Colonic mucosa (tissue), 4 donors: Measurements from ENCODE around the gene TCF7L1. TPM values are rescaled to one million over a fixed set of nuclear protein-coding genes. Genes with fewer than 3 reads are reported as not detected.

ENCODE experiments used
- DNase-seq: peaks from one replicate; pipeline ENCODE4 v3.0.0-alpha.2; 2020
- H3K27ac ChIP-seq: fragments of 200-600 bp; one replicate; pipeline ENCODE4 v1.8.0; 2021
- H3K27me3 ChIP-seq: fragments of 200-600 bp; one replicate; pipeline ENCODE4 v1.8.0; 2021
- H3K36me3 ChIP-seq: fragments of 200-600 bp; one replicate; pipeline ENCODE4 v1.8.0; 2021
- H3K4me1 ChIP-seq: fragments of 200-600 bp; one replicate; pipeline ENCODE4 v1.8.0; 2021; ENCODE audit warnings: mild to moderate bottlenecking
- H3K4me3 ChIP-seq: fragments of 200-600 bp; one replicate; pipeline ENCODE4 v1.8.0; 2021
- H3K9ac ChIP-seq, 2 donors: one replicate each; pipeline ENCODE4 v1.7.0; 2013; ENCODE audit warnings: control low read depth in 2 of 2, low read depth in 2 of 2, low read length in 2 of 2
- H3K9me3 ChIP-seq: fragments of 200-600 bp; one replicate; pipeline ENCODE4 v1.8.0; 2021
- CTCF ChIP-seq: fragments of 200-600 bp; IDR thresholded peaks from one replicate; pipeline ENCODE4 v1.8.0; 2022; ENCODE audit warnings: antibody characterized with exemption, mild to moderate bottlenecking
- intact Hi-C: fragments of 100-400 bp; cut with DNase I; formaldehyde crosslinking; loops from one replicate; pipeline ENCODE4 v1.14.1; 2022
- total RNA-seq, 2 donors: library from RNA; stranded (reverse); fragmentation: NEBNext Ultra II Directional in 1 of 2; extraction: Animal tissue kit (Norgen Biotek cat#: 25700) in 1 of 2; gene quantifications; one replicate each; pipeline ENCODE4 v1.2.1, GENCODE V29; 2021
- donor health status: healthy.
- donor health status: DM: no; HTN: no; CAD: no.
- donor health status: DM: no; HTN: no; CAD: no.

The TCF7L1 gene
- total RNA-seq, 2 donors from 2014 or later, result 0.99 to 3.2 TPM

GRCh38 chr2:85158559-85159273, 25.5 kb downstream of the TCF7L1 start:
- Histone ChIP-seq H3K9me3 (no peaks in the 10 kb centered on the region), H3K27me3 (no peaks in the 10 kb centered on the region), H3K27ac (no peak overlapping the region), H3K36me3 (no peaks in the 10 kb centered on the region), H3K4me3 (no peak overlapping the region), H3K9ac (no peak overlapping the region), H3K4me1 (no peaks in the 10 kb centered on the region)
- no peak for TF ChIP-seq CTCF
- no peak for DNase-seq
- intact Hi-C loops, result no loop called here

- no peak for TF ChIP-seq CTCF
- no peak for DNase-seq
- no peak overlapping the region for H3K4me3 ChIP-seq
- no peak overlapping the region for H3K27ac ChIP-seq
- no peaks in the 10 kb centered on the region for H3K27me3 ChIP-seq
- no peak overlapping the region for H3K9ac ChIP-seq
- H3K36me3 ChIP-seq, result no peaks in the 10 kb centered on the region
- H3K4me1 ChIP-seq, result no peaks in the 10 kb centered on the region
- no peaks in the 10 kb centered on the region for H3K9me3 ChIP-seq
- intact Hi-C loops, result no loop called here
Observed at GRCh38 chr2:85159589-85159988, 26.4 kb downstream of the TCF7L1 start.

- no peaks in the 10 kb centered on the region for H3K9me3 ChIP-seq
- H3K4me3 ChIP-seq, result no peak overlapping the region
- DNase-seq, result no peak
- H3K36me3 ChIP-seq, result no peaks in the 10 kb centered on the region
- intact Hi-C loops, result no loop called here
- H3K27ac ChIP-seq, result no peak overlapping the region
- H3K27me3 ChIP-seq, result no peaks in the 10 kb centered on the region
- TF ChIP-seq CTCF, result no peak
- H3K9ac ChIP-seq, result no peak overlapping the region
- H3K4me1 ChIP-seq, result no peaks in the 10 kb centered on the region
Observed at GRCh38 chr2:85160966-85161960, 28.1 kb downstream of the TCF7L1 start.

GRCh38 chr2:85162746-85163301, 29.6 kb downstream of the TCF7L1 start:
- intact Hi-C loops, result no loop called here
- Histone ChIP-seq H3K27me3 (no peaks in the 10 kb centered on the region), H3K9ac (no peak overlapping the region), H3K4me3 (no peak overlapping the region), H3K9me3 (no peaks in the 10 kb centered on the region), H3K4me1 (no peaks in the 10 kb centered on the region), H3K27ac (no peak overlapping the region), H3K36me3 (no peaks in the 10 kb centered on the region)
- TF ChIP-seq CTCF, result no peak
- DNase-seq, result no peak

- no peaks in the 10 kb centered on the region for H3K4me1 ChIP-seq
Observed at GRCh38 chr2:85163675-85164074, 30.5 kb downstream of the TCF7L1 start.

More at GRCh38 chr2:85163675-85164074, 30.5 kb downstream of the TCF7L1 start:
- DNase-seq, result no peak
- Histone ChIP-seq H3K9me3 (no peaks in the 10 kb centered on the region), H3K9ac (no peak overlapping the region), H3K27me3 (no peaks in the 10 kb centered on the region), H3K4me3 (no peak overlapping the region), H3K36me3 (no peaks in the 10 kb centered on the region), H3K27ac (no peak overlapping the region)
- no peak for TF ChIP-seq CTCF
- intact Hi-C loops, result no loop called here
